HepG2 (cell line): ENCODE results near the gene RAB36. TPM values are rescaled to one million over a fixed set of nuclear protein-coding genes. Genes with fewer than 3 reads are reported as not detected.

Source experiments
- ATAC-seq: fragments of 200-7000 bp; cut with Tn5 transposase; 3 replicates; pipeline ENCODE4 v1.9.1; 2020; ENCODE audit warnings: mild to moderate bottlenecking, moderate library complexity
- BruUV-seq: library from RNA; stranded (reverse); fragments of 400-500 nt; replicated peaks from 2 replicates; lab custom pipeline; 2021; lab: Mats Ljungman, UMichigan
- CTCF ChIA-PET: fragments of 300-600 bp; formaldehyde crosslinking; extraction: SDS; loops from one replicate; lab custom pipeline; 2021; ENCODE audit warnings: low total read pairs, inconsistent platforms, low intra/inter-chr PET ratio; lab: Yijun Ruan, JAX
- POLR2A ChIA-PET: fragments of 350-600 bp; sonication (Branson Sonifier 250); formaldehyde crosslinking; loops from one replicate; lab custom pipeline; 2020; ENCODE audit warnings: antibody characterized with exemption, inconsistent platforms; lab: Yijun Ruan, JAX
- DNase-seq: peaks from one replicate; pipeline ENCODE4 v3.0.0-alpha.2; 2015; ENCODE audit warnings: low spot score
- FAIRE-seq: peaks from 3 replicates; lab custom pipeline; 2011; peaks lifted over from hg19 to GRCh38; lab: Jason Lieb, UNC
- H2AFZ ChIP-seq: one replicate; pipeline ENCODE4 v1.6.1; 2011; ENCODE audit warnings: low read length, inconsistent platforms
- H3K27ac ChIP-seq: fragments of 300-600 bp; 3 replicates; pipeline ENCODE4 v1.8.0; 2011; ENCODE audit warnings: mixed run types, mild to moderate bottlenecking, mixed read lengths, low read length, inconsistent platforms; ENCODE audit not compliant: insufficient read depth; ENCODE audit errors: extremely low read length
- H3K27me3 ChIP-seq, 2 experiments: fragments of 200-600 bp in 1 of 2; 2 replicates in 1 of 2; 3 replicates in 1 of 2; pipeline versions ENCODE4 v1.6.0 to v1.8.0; 2011; ENCODE audit warnings: low read length in 2 of 2, mild to moderate bottlenecking in 2 of 2, moderate library complexity in 2 of 2, inconsistent platforms in 1 of 2; ENCODE audit not compliant: insufficient read depth in 2 of 2, control insufficient read depth in 1 of 2
- H3K36me3 ChIP-seq, 2 experiments: fragments of 200-600 bp in 1 of 2; replicated peaks in 1 of 2; 2 replicates in 1 of 2; 3 replicates in 1 of 2; pipeline versions ENCODE4 v1.5.1 to v1.8.0; 2011; ENCODE audit warnings: low read length in 2 of 2, inconsistent platforms in 1 of 2; ENCODE audit not compliant: insufficient read depth in 2 of 2, control insufficient read depth in 1 of 2
- H3K4me1 ChIP-seq: 2 replicates; pipeline ENCODE4 v1.5.1; 2012; ENCODE audit warnings: low read length, inconsistent platforms; ENCODE audit not compliant: insufficient read depth
- H3K4me2 ChIP-seq: 2 replicates; pipeline ENCODE4 v1.6.0; 2011; ENCODE audit warnings: low read depth, low read length, inconsistent platforms
- H3K4me3 ChIP-seq, 3 experiments: fragments of 200-600 bp in 1 of 3; sonication (generic), shearing (Covaris generic) in 1 of 3; replicated peaks in 1 of 3; 2 replicates each; pipeline ENCODE4 v1.5.1; 2011 to 2016; ENCODE audit warnings: low read length in 3 of 3, inconsistent platforms in 2 of 3, low read depth in 2 of 3, mild to moderate bottlenecking in 2 of 3, control low read depth in 1 of 3, mixed read lengths in 1 of 3; ENCODE audit not compliant: insufficient read depth in 1 of 3
- H3K79me2 ChIP-seq: one replicate; pipeline ENCODE4 v1.6.1; 2011; ENCODE audit warnings: low read length, inconsistent platforms; ENCODE audit not compliant: insufficient read depth
- H3K9ac ChIP-seq: 2 replicates; pipeline ENCODE4 v1.6.0; 2011; ENCODE audit warnings: mild to moderate bottlenecking, low read depth, low read length, inconsistent platforms; ENCODE audit not compliant: insufficient read depth
- H3K9me3 ChIP-seq: 2 replicates; pipeline ENCODE4 v1.5.1; 2012; ENCODE audit warnings: mild to moderate bottlenecking, low read length
- H4K20me1 ChIP-seq: 2 replicates; pipeline ENCODE4 v1.6.0; 2011; ENCODE audit warnings: inconsistent platforms, mild to moderate bottlenecking, low read length, moderate library complexity; ENCODE audit not compliant: insufficient read depth
- BCL6 ChIP-seq: IDR thresholded peaks from 2 replicates; pipeline ENCODE4 v1.6.1; 2016; ENCODE audit warnings: missing genetic modification reagents, missing compliant biosample characterization
- EP300 ChIP-seq, 3 experiments: sonication (generic) in 1 of 3; formaldehyde crosslinking in 1 of 3; IDR thresholded peaks; 2 replicates each; pipeline versions ENCODE4 v1.5.1 to v1.6.1; 2011 to 2020; ENCODE audit warnings: low read depth in 2 of 3, low read length in 2 of 3, borderline replicate concordance in 1 of 3, improper control_type of control experiment in 1 of 3, mild to moderate bottlenecking in 1 of 3, missing genetic modification reagents in 1 of 3, moderate library complexity in 1 of 3
- KMT2A ChIP-seq: sonication (generic); formaldehyde crosslinking; IDR thresholded peaks from 2 replicates; pipeline ENCODE4 v1.4.0; 2020; ENCODE audit warnings: missing genetic modification reagents
- PPARG ChIP-seq: conservative IDR thresholded peaks from 2 replicates; pipeline ENCODE4 v1.6.1; 2016; ENCODE audit warnings: missing biosample characterization, missing genetic modification reagents
- RELA ChIP-seq: sonication (generic); formaldehyde crosslinking; IDR thresholded peaks from 2 replicates; pipeline ENCODE4 v1.4.0; 2020; ENCODE audit warnings: missing genetic modification reagents
- SOX5 ChIP-seq: IDR thresholded peaks from 2 replicates; pipeline ENCODE4 v1.6.1; 2016; ENCODE audit warnings: borderline replicate concordance
- SRF ChIP-seq: IDR thresholded peaks from 2 replicates; pipeline ENCODE4 v1.6.1; 2011; ENCODE audit warnings: mild to moderate bottlenecking, low read depth, low read length, moderate library complexity
- YY1 ChIP-seq: IDR thresholded peaks from 2 replicates; pipeline ENCODE4 v1.6.1; 2011; ENCODE audit warnings: low read length, low read depth, moderate library complexity, mild to moderate bottlenecking; ENCODE audit not compliant: insufficient read depth, insufficient replicate concordance
- ZNF138 ChIP-seq: sonication (generic); formaldehyde crosslinking; IDR thresholded peaks from 2 replicates; pipeline ENCODE4 v1.5.0; 2020; ENCODE audit warnings: mild to moderate bottlenecking, low read depth, missing genetic modification reagents
- ZNF432 ChIP-seq: sonication (generic); formaldehyde crosslinking; IDR thresholded peaks from 2 replicates; pipeline ENCODE4 v1.5.0; 2020; ENCODE audit warnings: missing genetic modification reagents, mild to moderate bottlenecking, borderline replicate concordance
- ZNF616 ChIP-seq: sonication (generic); formaldehyde crosslinking; IDR thresholded peaks from 2 replicates; pipeline ENCODE4 v1.5.0; 2020; ENCODE audit warnings: low read depth, mild to moderate bottlenecking, missing genetic modification reagents
- WGBS: methylation state at CpG from one replicate; pipeline ENCODE4 v1.1.6; 2017; ENCODE audit warnings: low lambda C conversion rate; 5-methylcytosine and 5-hydroxymethylcytosine counted together
- in situ Hi-C: cut with HindIII; loops from 2 replicates; pipeline ENCODE4 v1.10.0; 2017; ENCODE audit warnings: low pct_unique_long_range_greater_than_20kb; ENCODE audit not compliant: extremely low pct_ligation_motif_present
- intact Hi-C: fragments of 100-400 bp; cut with micrococcal nuclease; formaldehyde crosslinking; loops from one replicate; pipeline ENCODE4 v1.10.0; 2022; ENCODE audit not compliant: unreplicated experiment
- polyA plus RNA-seq, 8 experiments: library from polyadenylated mRNA; depleted of rRNA in 3 of 8; stranded (reverse) in 7 of 8; unstranded in 1 of 8; fragments of >200 nt; fragmentation: Illumina TruSeq in 4 of 8; extraction: Trizol in 4 of 8; gene quantifications; 2 replicates each; pipeline versions ENCODE4 v1.2.1 to v1.2.3, GENCODE V29; 2011 to 2016; ENCODE audit warnings: low read depth in 4 of 8, missing spikeins in 1 of 8, mixed read lengths in 1 of 8; ENCODE audit not compliant: insufficient read depth in 1 of 8
- total RNA-seq, 5 experiments: library from RNA; depleted of rRNA; stranded (reverse); fragments of >200 nt; fragmentation: Illumina TruSeq; extraction: Trizol; gene quantifications; 2 replicates each; pipeline ENCODE4 v1.2.3, GENCODE V29; 2016; ENCODE audit warnings: low read depth in 1 of 5
- TF ChIP-seq, protein P1 (sequence below): sonication (generic); formaldehyde crosslinking; IDR thresholded peaks from 2 replicates; pipeline ENCODE4 v1.4.0; 2020; ENCODE audit warnings: missing genetic modification reagents, borderline replicate concordance
- TF ChIP-seq, protein P2 (sequence below): sonication (generic); formaldehyde crosslinking; IDR thresholded peaks from 2 replicates; pipeline ENCODE4 v1.4.0; 2020; ENCODE audit warnings: missing genetic modification reagents
- TF ChIP-seq, protein P3 (sequence below): sonication (generic); formaldehyde crosslinking; IDR thresholded peaks from 2 replicates; pipeline ENCODE4 v1.5.0; 2020; ENCODE audit warnings: mild to moderate bottlenecking, missing genetic modification reagents

Gene RAB36
- total and polyA plus RNA-seq, 2 of the 13 experiments (the other 11 are each of a cell fraction or from before 2014, with no cell fraction given), result 0.24 to 0.86 TPM

DNA sequence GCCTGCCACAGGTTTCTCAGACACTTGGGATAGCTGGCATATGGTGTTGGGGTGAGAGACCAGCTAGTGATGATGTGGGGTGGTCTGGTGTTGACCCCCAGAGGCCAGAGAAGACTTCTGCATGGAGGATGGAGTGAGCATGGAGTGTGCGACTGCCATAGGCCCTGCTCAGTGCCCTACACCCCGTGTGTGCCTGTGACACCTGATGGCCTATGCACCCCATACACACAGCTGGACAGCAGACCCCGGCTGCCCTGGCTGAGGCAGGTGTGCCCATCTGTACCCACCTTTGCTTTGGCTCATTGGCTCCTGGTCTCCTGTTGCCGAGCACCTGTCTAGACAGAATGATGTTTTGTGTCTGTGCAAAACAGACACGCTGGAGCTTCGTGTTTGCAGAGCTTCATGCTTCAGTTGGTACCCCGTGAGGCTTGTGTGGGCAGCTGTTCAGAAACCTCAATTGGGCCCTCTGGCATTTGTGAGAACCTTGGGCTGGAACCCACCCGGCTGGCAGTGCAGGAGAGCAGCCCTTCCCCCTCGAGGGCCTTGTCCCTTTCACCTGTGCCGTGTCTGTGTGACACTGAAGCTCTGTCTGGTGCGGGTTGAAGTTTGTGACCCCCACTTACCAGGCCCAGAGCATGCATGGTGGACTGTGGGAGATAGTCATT, 62.6 kb downstream of the RAB36 start:
- peaks cover 15% of the 10 kb centered on the region for H3K4me1 ChIP-seq
- H3K4me3 ChIP-seq, result no peak overlapping the region
- H4K20me1 ChIP-seq, result peaks cover 5% of the 10 kb centered on the region; the same call in 1 of the 2 replicates
- POLR2A ChIA-PET, result no interaction called here
- no peaks in the 10 kb centered on the region for H3K9me3 ChIP-seq
- FAIRE-seq, result no peak
- 98% methylated on average over 7 of the region's 11 CpGs for WGBS
- in situ Hi-C loops (no loop called here), intact Hi-C loops (no loop called here)
- H3K79me2 ChIP-seq, result peaks cover 72% of the 10 kb centered on the region
- H3K27ac ChIP-seq, result no peak overlapping the region
- peaks cover 12 to 56% of the 10 kb centered on the region in 2 experiments for H3K36me3 ChIP-seq
- H3K27me3 ChIP-seq, result no peaks in the 10 kb centered on the region
- H3K4me2 ChIP-seq, result no peak overlapping the region
- H3K9ac ChIP-seq, result no peak overlapping the region
- no peak overlapping the region for H2AFZ ChIP-seq
- peak; percentile 33; the same call in 1 of the 3 replicates for ATAC-seq
- CTCF ChIA-PET, result no interaction called here
- BruUV-seq, result no TSS peak
- no peak for DNase-seq
- no peak for TF ChIP-seq PPARG (CRISPR knock-in tag)
- TF ChIP-seq, protein P1, sequence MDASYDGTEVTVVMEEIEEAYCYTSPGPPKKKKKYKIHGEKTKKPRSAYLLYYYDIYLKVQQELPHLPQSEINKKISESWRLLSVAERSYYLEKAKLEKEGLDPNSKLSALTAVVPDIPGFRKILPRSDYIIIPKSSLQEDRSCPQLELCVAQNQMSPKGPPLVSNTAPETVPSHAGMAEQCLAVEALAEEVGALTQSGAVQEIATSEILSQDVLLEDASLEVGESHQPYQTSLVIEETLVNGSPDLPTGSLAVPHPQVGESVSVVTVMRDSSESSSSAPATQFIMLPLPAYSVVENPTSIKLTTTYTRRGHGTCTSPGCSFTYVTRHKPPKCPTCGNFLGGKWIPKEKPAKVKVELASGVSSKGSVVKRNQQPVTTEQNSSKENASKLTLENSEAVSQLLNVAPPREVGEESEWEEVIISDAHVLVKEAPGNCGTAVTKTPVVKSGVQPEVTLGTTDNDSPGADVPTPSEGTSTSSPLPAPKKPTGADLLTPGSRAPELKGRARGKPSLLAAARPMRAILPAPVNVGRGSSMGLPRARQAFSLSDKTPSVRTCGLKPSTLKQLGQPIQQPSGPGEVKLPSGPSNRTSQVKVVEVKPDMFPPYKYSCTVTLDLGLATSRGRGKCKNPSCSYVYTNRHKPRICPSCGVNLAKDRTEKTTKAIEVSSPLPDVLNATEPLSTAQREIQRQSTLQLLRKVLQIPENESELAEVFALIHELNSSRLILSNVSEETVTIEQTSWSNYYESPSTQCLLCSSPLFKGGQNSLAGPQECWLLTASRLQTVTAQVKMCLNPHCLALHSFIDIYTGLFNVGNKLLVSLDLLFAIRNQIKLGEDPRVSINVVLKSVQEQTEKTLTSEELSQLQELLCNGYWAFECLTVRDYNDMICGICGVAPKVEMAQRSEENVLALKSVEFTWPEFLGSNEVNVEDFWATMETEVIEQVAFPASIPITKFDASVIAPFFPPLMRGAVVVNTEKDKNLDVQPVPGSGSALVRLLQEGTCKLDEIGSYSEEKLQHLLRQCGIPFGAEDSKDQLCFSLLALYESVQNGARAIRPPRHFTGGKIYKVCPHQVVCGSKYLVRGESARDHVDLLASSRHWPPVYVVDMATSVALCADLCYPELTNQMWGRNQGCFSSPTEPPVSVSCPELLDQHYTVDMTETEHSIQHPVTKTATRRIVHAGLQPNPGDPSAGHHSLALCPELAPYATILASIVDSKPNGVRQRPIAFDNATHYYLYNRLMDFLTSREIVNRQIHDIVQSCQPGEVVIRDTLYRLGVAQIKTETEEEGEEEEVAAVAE (CRISPR knock-in tag), result no peak
- no peak for TF ChIP-seq KMT2A
- TF ChIP-seq RELA (CRISPR knock-in tag), result no peak
- TF ChIP-seq ZNF616 (CRISPR knock-in tag), result no peak
- no peak for TF ChIP-seq SOX5
- TF ChIP-seq SRF, result no peak
- TF ChIP-seq ZNF138 (CRISPR knock-in tag), result no peak
- TF ChIP-seq EP300 (IDR thresholded peaks at IDR 0.05; ENCODE audit: low read depth in 2 of 2, low read length in 2 of 2), result no peak
- TF ChIP-seq EP300 (CRISPR knock-in tag; IDR thresholded peaks at IDR 0.05; ENCODE audit: borderline replicate concordance), result no peak
- no peak for TF ChIP-seq BCL6 (CRISPR knock-in tag)
- TF ChIP-seq YY1, result no peak
- TF ChIP-seq, protein P2, sequence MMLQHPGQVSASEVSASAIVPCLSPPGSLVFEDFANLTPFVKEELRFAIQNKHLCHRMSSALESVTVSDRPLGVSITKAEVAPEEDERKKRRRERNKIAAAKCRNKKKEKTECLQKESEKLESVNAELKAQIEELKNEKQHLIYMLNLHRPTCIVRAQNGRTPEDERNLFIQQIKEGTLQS (CRISPR knock-in tag), result no peak
- TF ChIP-seq, protein P3, sequence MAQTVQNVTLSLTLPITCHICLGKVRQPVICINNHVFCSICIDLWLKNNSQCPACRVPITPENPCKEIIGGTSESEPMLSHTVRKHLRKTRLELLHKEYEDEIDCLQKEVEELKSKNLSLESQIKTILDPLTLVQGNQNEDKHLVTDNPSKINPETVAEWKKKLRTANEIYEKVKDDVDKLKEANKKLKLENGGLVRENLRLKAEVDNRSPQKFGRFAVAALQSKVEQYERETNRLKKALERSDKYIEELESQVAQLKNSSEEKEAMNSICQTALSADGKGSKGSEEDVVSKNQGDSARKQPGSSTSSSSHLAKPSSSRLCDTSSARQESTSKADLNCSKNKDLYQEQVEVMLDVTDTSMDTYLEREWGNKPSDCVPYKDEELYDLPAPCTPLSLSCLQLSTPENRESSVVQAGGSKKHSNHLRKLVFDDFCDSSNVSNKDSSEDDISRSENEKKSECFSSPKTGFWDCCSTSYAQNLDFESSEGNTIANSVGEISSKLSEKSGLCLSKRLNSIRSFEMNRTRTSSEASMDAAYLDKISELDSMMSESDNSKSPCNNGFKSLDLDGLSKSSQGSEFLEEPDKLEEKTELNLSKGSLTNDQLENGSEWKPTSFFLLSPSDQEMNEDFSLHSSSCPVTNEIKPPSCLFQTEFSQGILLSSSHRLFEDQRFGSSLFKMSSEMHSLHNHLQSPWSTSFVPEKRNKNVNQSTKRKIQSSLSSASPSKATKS (CRISPR knock-in tag), result no peak
- no peak for TF ChIP-seq ZNF432 (CRISPR knock-in tag)
